ENCODE data around the gene DPP10.

DNA sequence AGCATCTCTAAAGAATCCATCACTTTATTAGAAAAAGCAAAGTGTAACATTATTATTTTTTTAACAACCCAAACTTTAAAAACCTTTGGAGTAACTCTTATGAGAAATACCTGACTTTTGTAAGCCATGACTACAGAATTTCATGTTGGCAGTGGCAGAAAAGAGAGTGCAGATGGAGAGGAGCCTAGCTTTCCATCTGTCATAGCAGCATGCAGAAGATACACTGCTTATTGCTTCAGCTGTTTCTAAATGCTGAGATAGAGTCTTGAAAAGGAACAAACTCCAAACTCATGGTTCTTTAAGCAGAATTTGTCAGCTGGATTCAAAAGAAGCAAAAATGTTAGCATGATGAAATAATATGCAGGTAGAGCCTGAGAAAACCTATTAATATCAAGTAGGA, 1130.3 kb downstream of the DPP10 start:
- TF ChIP-seq CTCF (IDR thresholded peaks at IDR 0.05; ENCODE audit: low read length): no peak
- TF ChIP-seq EZH2 (IDR thresholded peaks at IDR 0.05; ENCODE audit: borderline replicate concordance, low read length): no peak

All from OCI-LY1 (cell line).